ENCODE results near the gene STXBP6.

Gene STXBP6

GRCh38 chr14:25049568-25050268, at the start of gene STXBP6:
Gene STXBP6, minus strand, starts transcription at chr14:25050147. Its CDS starts 75,329 bp downstream, at chr14:24974818.
- DNase-seq, result no peak

GRCh38 chr14:25097120-25097519, 47.2 kb upstream of the STXBP6 start:
- DNase-seq, result no peak

GRCh38 chr14:25095736-25096437, 45.9 kb upstream of the STXBP6 start:
- DNase-seq, result no peak

- no peak for DNase-seq
Measured at GRCh38 chr14:25094171-25094907, 44.4 kb upstream of the STXBP6 start.

- DNase-seq, result no peak
Measured at GRCh38 chr14:25092258-25092740, 42.4 kb upstream of the STXBP6 start.

- DNase-seq, result no peak
Measured at GRCh38 chr14:25090716-25091454, 40.9 kb upstream of the STXBP6 start.

GRCh38 chr14:25090256-25090655, 40.3 kb upstream of the STXBP6 start:
- DNase-seq, result no peak

GRCh38 chr14:25089496-25089895, 39.5 kb upstream of the STXBP6 start:
- DNase-seq, result no peak

GRCh38 chr14:25086821-25087396, 37.0 kb upstream of the STXBP6 start:
- DNase-seq, result no peak

GRCh38 chr14:25086081-25086480, 36.1 kb upstream of the STXBP6 start:
- DNase-seq, result no peak

GRCh38 chr14:25080682-25081081, 30.7 kb upstream of the STXBP6 start:
- no peak for DNase-seq

- DNase-seq, result no peak
Measured at GRCh38 chr14:25079311-25079710, 29.4 kb upstream of the STXBP6 start.

GRCh38 chr14:25074099-25074685, 24.2 kb upstream of the STXBP6 start:
- DNase-seq, result no peak

- no peak for DNase-seq
Measured at GRCh38 chr14:25069879-25070278, 19.9 kb upstream of the STXBP6 start.

GRCh38 chr14:25067600-25067999, 17.7 kb upstream of the STXBP6 start:
- no peak for DNase-seq

- DNase-seq, result no peak
Measured at GRCh38 chr14:25062022-25062321, 12.0 kb upstream of the STXBP6 start.

- no peak for DNase-seq
Measured at GRCh38 chr14:25056688-25057078, 6.7 kb upstream of the STXBP6 start.

- DNase-seq, result no peak
Measured at GRCh38 chr14:25055992-25056687, 6.2 kb upstream of the STXBP6 start.

- DNase-seq, result no peak
Measured at GRCh38 chr14:25055005-25055404, 5.1 kb upstream of the STXBP6 start.

GRCh38 chr14:25053585-25053984, 3.6 kb upstream of the STXBP6 start:
- no peak for DNase-seq

- DNase-seq, result no peak
Measured at GRCh38 chr14:25052921-25053320, 3.0 kb upstream of the STXBP6 start.

GRCh38 chr14:25052385-25052784, 2.4 kb upstream of the STXBP6 start:
- no peak for DNase-seq
